Neuronal stem cell (in vitro differentiated cells): ENCODE results near the gene OR6S1.

Experiments
- DNase-seq: peaks from one replicate; pipeline ENCODE4 v3.0.0-alpha.2; 2013; ENCODE audit warnings: low spot score
- H2AFZ ChIP-seq: one replicate; pipeline ENCODE4 v1.6.1; 2013; ENCODE audit warnings: mild to moderate bottlenecking, low read length, inconsistent platforms
- H2AK5ac ChIP-seq: 2 replicates; pipeline ENCODE4 v1.6.1; 2013; ENCODE audit warnings: low read depth, mild to moderate bottlenecking, inconsistent platforms, low read length, moderate library complexity, mixed read lengths
- H2BK120ac ChIP-seq: 2 replicates; pipeline ENCODE4 v1.6.1; 2013; ENCODE audit warnings: low read depth, mild to moderate bottlenecking, inconsistent platforms, low read length, moderate library complexity, mixed read lengths
- H2BK12ac ChIP-seq: one replicate; pipeline ENCODE4 v1.6.1; 2013; ENCODE audit warnings: low read length, inconsistent platforms
- H2BK15ac ChIP-seq: 2 replicates; pipeline ENCODE4 v1.6.1; 2013; ENCODE audit warnings: mild to moderate bottlenecking, low read length, inconsistent platforms, mixed read lengths
- H2BK5ac ChIP-seq: one replicate; pipeline ENCODE4 v1.6.1; 2013; ENCODE audit warnings: inconsistent platforms, mild to moderate bottlenecking, low read length, moderate library complexity
- H3K14ac ChIP-seq: one replicate; pipeline ENCODE4 v1.6.1; 2013; ENCODE audit warnings: low read length, inconsistent platforms
- H3K18ac ChIP-seq: 2 replicates; pipeline ENCODE4 v1.6.1; 2013; ENCODE audit warnings: low read length, inconsistent platforms
- H3K23ac ChIP-seq: 2 replicates; pipeline ENCODE4 v1.6.1; 2013; ENCODE audit warnings: low read depth, mild to moderate bottlenecking, mixed read lengths, low read length, inconsistent platforms; ENCODE audit not compliant: poor library complexity
- H3K27ac ChIP-seq: replicated peaks from 3 replicates; pipeline ENCODE4 v1.5.1; 2013; ENCODE audit warnings: low read length, inconsistent platforms
- H3K27me3 ChIP-seq, 3 experiments: 2 replicates each; pipeline ENCODE4 v1.6.1; 2013; ENCODE audit warnings: low read length in 3 of 3, mild to moderate bottlenecking in 2 of 3, inconsistent platforms in 1 of 3, low read depth in 1 of 3, mixed read lengths in 1 of 3, moderate library complexity in 1 of 3; ENCODE audit not compliant: control insufficient read depth in 3 of 3, insufficient read depth in 3 of 3
- H3K36me3 ChIP-seq, 2 donors: replicated peaks in 1 of 2; 2 replicates each; pipeline ENCODE4 v1.6.1; 2013; ENCODE audit warnings: low read length in 2 of 2; ENCODE audit not compliant: control insufficient read depth in 2 of 2, insufficient read depth in 2 of 2
- H3K4ac ChIP-seq: 2 replicates; pipeline ENCODE4 v1.6.1; 2013; ENCODE audit warnings: inconsistent platforms, mild to moderate bottlenecking, low read length, moderate library complexity
- H3K4me1 ChIP-seq, 2 donors: 1 replicate in 1 of 2; 2 replicates in 1 of 2; pipeline ENCODE4 v1.6.1; 2013; ENCODE audit warnings: low read length in 2 of 2, low read depth in 1 of 2; ENCODE audit not compliant: control insufficient read depth in 2 of 2, insufficient read depth in 1 of 2
- H3K4me2 ChIP-seq: one replicate; pipeline ENCODE4 v1.6.1; 2013; ENCODE audit warnings: mild to moderate bottlenecking, low read length, inconsistent platforms; ENCODE audit not compliant: insufficient read depth, poor library complexity, severe bottlenecking
- H3K4me3 ChIP-seq, 2 donors: 2 replicates each; pipeline ENCODE4 v1.5.1; 2013; ENCODE audit warnings: low read length in 2 of 2, mild to moderate bottlenecking in 2 of 2, inconsistent platforms in 1 of 2, moderate library complexity in 1 of 2
- H3K79me1 ChIP-seq: one replicate; pipeline ENCODE4 v1.6.1; 2013; ENCODE audit warnings: low read depth, mild to moderate bottlenecking, inconsistent platforms, low read length, moderate library complexity
- H3K9ac ChIP-seq: one replicate; pipeline ENCODE4 v1.6.1; 2013; ENCODE audit warnings: mild to moderate bottlenecking, low read depth, low read length, inconsistent platforms; ENCODE audit not compliant: poor library complexity
- H3K9me3 ChIP-seq, 2 donors: replicated peaks in 1 of 2; 2 replicates each; pipeline versions ENCODE3 to v1.6.1; 2013; ENCODE audit warnings: low read length in 2 of 2, mild to moderate bottlenecking in 2 of 2, inconsistent platforms in 1 of 2, low read depth in 1 of 2, mixed read lengths in 1 of 2, moderate library complexity in 1 of 2; ENCODE audit not compliant: control insufficient read depth in 2 of 2, insufficient read depth in 1 of 2
- H4K8ac ChIP-seq: one replicate; pipeline ENCODE4 v1.6.1; 2013; ENCODE audit warnings: low read depth, mild to moderate bottlenecking, inconsistent platforms, low read length, moderate library complexity
- H4K91ac ChIP-seq: one replicate; pipeline ENCODE4 v1.6.1; 2013; ENCODE audit warnings: low read length, low read depth, mild to moderate bottlenecking, inconsistent platforms; ENCODE audit not compliant: poor library complexity
- WGBS, 2 donors: extraction: QIAGEN DNeasy Blood & Tissue Kit; methylation state at CpG; one replicate each; pipeline ENCODE4 v1.1.7; 2013; ENCODE audit warnings: missing lambda C conversion rate in 2 of 2, mixed read lengths in 1 of 2; ENCODE audit not compliant: insufficient read length in 2 of 2, insufficient replicate concordance in 1 of 2; ENCODE audit errors: extremely low coverage in 2 of 2; 5-methylcytosine and 5-hydroxymethylcytosine counted together

The OR6S1 gene

DNA sequence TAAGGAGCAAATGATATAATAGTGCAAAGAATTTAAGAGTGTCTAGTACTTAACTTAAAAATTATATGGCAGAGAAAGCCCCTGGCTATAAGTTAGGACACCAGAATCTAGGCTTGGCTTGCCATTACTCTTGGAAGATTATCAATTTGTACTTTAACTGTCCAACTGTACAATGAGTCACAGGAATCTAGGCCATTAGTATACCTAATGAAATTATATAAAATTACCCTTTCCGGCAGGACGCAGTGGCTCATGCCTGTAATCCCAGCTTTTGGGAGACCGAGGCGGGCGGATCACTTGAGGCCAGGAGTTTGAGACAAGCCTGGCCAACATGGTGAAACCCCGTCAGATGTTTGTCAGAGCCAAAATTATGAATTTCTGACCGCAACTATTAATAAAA is 691 bp upstream of the OR6S1 start:
- Histone ChIP-seq H3K4ac (no peak overlapping the region), H3K4me2 (no peak overlapping the region), H3K18ac (no peak overlapping the region), H3K14ac (no peak overlapping the region), H2AFZ (no peak overlapping the region), H2AK5ac (no peak overlapping the region), H3K27ac (no peak overlapping the region), H2BK12ac (no peak overlapping the region), H3K23ac (no peak overlapping the region), H4K8ac (no peak overlapping the region), H3K9me3 (no peaks in the 10 kb centered on the region), H2BK120ac (no peak overlapping the region), H3K4me3 (no peak overlapping the region), H3K4me1 (no peaks in the 10 kb centered on the region), H4K91ac (no peak overlapping the region), H3K9ac (no peak overlapping the region), H2BK15ac (no peak overlapping the region), H3K36me3 (no peaks in the 10 kb centered on the region), H3K27me3 (peaks cover 0 to 32% (median 2%) of the 10 kb centered on the region in 3 experiments), H3K79me1 (no peaks in the 10 kb centered on the region), H2BK5ac (no peak overlapping the region)
- no peak for DNase-seq
- no CpG with 5 or more reads among the region's 7 CpGs for WGBS, 2 donors

DNA sequence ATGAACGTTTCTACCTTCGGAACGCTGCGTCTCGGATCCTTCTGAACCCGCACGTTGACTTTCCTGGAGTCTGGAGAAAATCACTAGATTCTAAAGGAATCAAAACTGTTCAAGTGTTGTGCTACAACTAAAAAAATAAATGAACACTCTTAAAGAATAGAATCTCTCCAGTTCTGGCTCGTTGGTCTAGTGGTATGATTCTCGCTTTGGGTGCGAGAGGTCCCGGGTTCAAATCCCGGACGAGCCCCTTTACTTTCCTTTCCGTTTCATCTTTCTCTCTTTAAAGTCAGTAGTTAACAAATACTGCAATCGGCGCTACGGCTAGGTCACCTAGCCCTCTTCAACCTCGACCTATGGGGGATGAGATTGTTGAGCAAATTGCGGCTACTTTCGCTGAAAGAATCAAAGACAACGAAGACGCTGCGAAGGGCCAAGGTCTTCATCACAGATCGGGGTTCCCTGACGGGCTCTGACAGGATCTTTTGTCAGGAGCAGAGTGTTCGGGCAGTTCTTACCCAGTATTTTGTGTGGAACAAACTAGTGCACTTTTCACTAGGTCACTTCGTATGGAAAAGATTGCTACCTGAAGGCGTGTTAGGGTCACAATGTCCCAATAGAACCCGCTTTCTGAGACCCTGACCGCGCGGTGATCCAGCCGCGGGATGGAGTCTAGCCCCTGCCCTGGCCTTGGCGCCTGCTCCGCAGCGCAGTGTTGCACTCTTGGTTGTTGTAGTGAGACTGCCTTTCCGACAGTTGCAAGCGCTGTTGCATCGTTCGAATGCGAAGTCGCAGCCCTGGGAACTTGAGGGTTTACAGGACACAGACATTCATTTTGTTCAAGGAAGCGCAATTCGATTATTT is 8.4 kb downstream of the OR6S1 start:
- H3K27ac ChIP-seq: no peak overlapping the region
- no peak overlapping the region for H3K9ac ChIP-seq
- peak overlapping the region; percentile 54 to 81 for H3K4me3 ChIP-seq

DNA sequence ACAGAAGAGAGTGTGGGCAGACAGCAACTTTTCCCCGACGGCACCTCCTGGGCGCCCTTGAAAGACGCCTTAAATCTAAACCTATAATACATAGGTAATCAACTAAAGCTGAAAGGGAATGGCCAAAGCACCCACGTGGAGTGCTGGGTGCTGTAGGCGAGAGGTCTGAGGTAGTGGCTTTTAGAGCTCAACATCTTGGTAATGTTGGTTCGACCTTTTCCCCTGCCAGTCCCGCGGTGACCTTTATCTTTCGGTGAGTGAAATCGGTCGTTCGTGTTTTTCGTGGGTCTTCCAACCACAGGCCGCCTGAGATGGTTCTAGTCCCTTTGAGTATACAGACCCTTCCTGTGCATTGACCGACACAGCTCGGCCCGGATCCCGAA is 9.1 kb downstream of the OR6S1 start:
- Histone ChIP-seq H2BK120ac (no peak overlapping the region), H3K4ac (no peak overlapping the region), H3K9me3 (peaks cover 0 to 1% of the 10 kb centered on the region in 2 donors), H3K4me3 (peak overlapping the region; percentile 54 to 77), H4K8ac (no peak overlapping the region), H2BK5ac (no peak overlapping the region), H3K23ac (no peak overlapping the region), H3K18ac (no peak overlapping the region), H4K91ac (no peak overlapping the region), H3K27ac (no peak overlapping the region), H3K4me2 (peak overlapping the region; percentile 88), H3K36me3 (no peaks in the 10 kb centered on the region), H2AK5ac (no peak overlapping the region), H3K27me3 (peaks cover 2 to 39% (median 28%) of the 10 kb centered on the region in 3 experiments), H2BK12ac (no peak overlapping the region), H3K4me1 (peaks cover 4 to 9% of the 10 kb centered on the region in 2 donors), H3K14ac (no peak overlapping the region), H3K9ac (no peak overlapping the region), H3K79me1 (no peaks in the 10 kb centered on the region), H2BK15ac (no peak overlapping the region), H2AFZ (peak overlapping the region; percentile 90)
- no CpG with 5 or more reads among the region's 19 CpGs for WGBS, 2 donors
- no peak for DNase-seq

More for the DNA sequence above, 8.4 kb downstream of the OR6S1 start:
- Histone ChIP-seq H3K23ac (no peak overlapping the region), H3K4ac (no peak overlapping the region), H3K9me3 (peaks cover 0 to 1% of the 10 kb centered on the region in 2 donors), H2AK5ac (no peak overlapping the region), H4K91ac (no peak overlapping the region), H2AFZ (peak overlapping the region; percentile 90), H4K8ac (no peak overlapping the region), H2BK120ac (no peak overlapping the region), H3K4me2 (peak overlapping the region; percentile 88), H2BK5ac (no peak overlapping the region), H3K14ac (no peak overlapping the region), H3K27me3 (peaks cover 2 to 33% (median 22%) of the 10 kb centered on the region in 3 experiments), H2BK12ac (no peak overlapping the region), H2BK15ac (no peak overlapping the region), H3K4me1 (peaks cover 4 to 7% of the 10 kb centered on the region in 2 donors), H3K79me1 (no peaks in the 10 kb centered on the region), H3K36me3 (no peaks in the 10 kb centered on the region), H3K18ac (peak overlapping the region; percentile 12)
- peak; percentile 72 for DNase-seq
- WGBS, 2 donors: no CpG with 5 or more reads among the region's 45 CpGs

DNA sequence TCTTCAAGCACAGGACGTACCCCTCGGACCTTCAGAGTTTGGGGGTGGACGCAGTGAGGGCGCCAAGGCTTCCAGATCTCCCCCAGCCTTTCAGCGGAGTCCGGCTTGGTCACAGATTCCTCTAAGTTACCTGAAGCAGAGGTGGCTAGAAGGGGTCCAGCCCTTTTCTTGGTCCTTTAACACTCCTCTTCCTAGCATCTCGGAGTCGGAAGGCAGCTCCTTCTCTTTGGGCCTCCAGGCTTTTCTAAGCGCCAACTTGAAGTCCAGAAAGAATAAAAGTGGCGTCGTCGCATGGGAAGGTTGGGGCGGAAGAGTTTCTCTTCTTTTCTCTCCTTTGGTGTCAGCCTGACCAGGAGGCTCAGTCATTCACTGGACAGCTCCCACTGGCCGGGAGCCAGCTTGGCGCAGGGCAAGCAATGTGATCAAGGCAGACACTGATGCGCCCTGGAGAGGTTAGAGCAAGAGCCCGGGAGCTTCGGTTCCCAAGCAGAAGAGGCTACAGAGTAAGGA is 9.6 kb downstream of the OR6S1 start:
- no peak overlapping the region for H3K14ac ChIP-seq
- H3K9me3 ChIP-seq: peaks cover 0 to 1% of the 10 kb centered on the region in 2 donors
- H2AFZ ChIP-seq: peak overlapping the region; percentile 90
- no peak overlapping the region for H3K27ac ChIP-seq
- no CpG with 5 or more reads among the region's 18 CpGs for WGBS, 2 donors
- peaks cover 4 to 9% of the 10 kb centered on the region in 2 donors for H3K4me1 ChIP-seq
- no peak overlapping the region for H2BK5ac ChIP-seq
- no peak for DNase-seq
- no peak overlapping the region for H4K8ac ChIP-seq
- H4K91ac ChIP-seq: no peak overlapping the region
- peak overlapping the region; percentile 88 for H3K4me2 ChIP-seq
- H3K9ac ChIP-seq: no peak overlapping the region
- H2AK5ac ChIP-seq: no peak overlapping the region
- H3K79me1 ChIP-seq: no peaks in the 10 kb centered on the region
- no peak overlapping the region for H2BK15ac ChIP-seq
- no peak overlapping the region for H2BK120ac ChIP-seq
- H3K27me3 ChIP-seq: peaks cover 2 to 44% (median 31%) of the 10 kb centered on the region in 3 experiments
- no peaks in the 10 kb centered on the region for H3K36me3 ChIP-seq
- no peak overlapping the region for H2BK12ac ChIP-seq
- H3K4me3 ChIP-seq: peak overlapping the region; percentile 54 to 77
- no peak overlapping the region for H3K18ac ChIP-seq
- no peak overlapping the region for H3K23ac ChIP-seq
- H3K4ac ChIP-seq: no peak overlapping the region
